ENCODE results near the gene PLEKHA4.

Gene PLEKHA4

DNA sequence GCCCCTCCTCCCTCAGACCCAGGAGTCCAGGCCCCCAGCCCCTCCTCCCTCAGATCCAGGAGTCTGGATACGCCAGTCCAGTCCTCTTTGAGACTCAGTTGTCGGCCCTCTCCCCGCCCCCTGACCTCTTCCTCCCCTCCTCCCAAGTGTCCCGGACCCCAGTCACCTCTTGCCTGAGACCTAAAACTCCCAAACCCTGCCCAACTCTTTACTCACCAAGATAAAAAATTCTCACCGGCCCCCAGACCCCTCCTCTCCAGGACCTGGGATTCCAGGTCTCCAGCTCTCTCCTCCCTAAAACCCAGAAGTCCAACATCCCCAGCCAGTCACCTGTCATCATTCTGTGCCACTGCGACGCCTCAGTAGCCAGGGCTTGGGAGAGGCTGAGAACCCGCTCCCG, 30.7 kb downstream of the PLEKHA4 start:
- Histone ChIP-seq H4K20me1 (ENCODE audit: low read depth, low read length) (no peaks in the 10 kb centered on the region), H3K36me3 (ENCODE audit: low read length) (no peaks in the 10 kb centered on the region), H3F3A (ENCODE audit: insufficient read depth) (0 out of 2 replicates have a peak, but pooled peaks cover 6% of the 10 kb centered on the region), H3K4me3 (ENCODE audit: insufficient read depth, low read length, poor library complexity, severe bottlenecking) (no peak overlapping the region), H3K9ac (ENCODE audit: low read length) (no peak overlapping the region), H3K4me2 (ENCODE audit: low read depth, low read length, poor library complexity, severe bottlenecking) (peak overlapping the region; percentile 63), H2AFZ (ENCODE audit: low read depth, low read length, severe bottlenecking) (peak overlapping the region; percentile 6), H3K9me2 (replicated peaks; ENCODE audit: insufficient read depth, low read length) (no peaks in the 10 kb centered on the region), H3K79me2 (ENCODE audit: insufficient read depth, low read length) (no peaks in the 10 kb centered on the region), H3K27ac (ENCODE audit: low read depth, low read length) (no peak overlapping the region; the same call in 1 of the 2 replicates), H3K27me3 (ENCODE audit: low read length) (no peaks in the 10 kb centered on the region), H3K9me3 (ENCODE audit: insufficient read depth, low read length) (no peaks in the 10 kb centered on the region)
- TF ChIP-seq EZH2phosphoT487 (conservative IDR thresholded peaks at IDR 0.05; ENCODE audit: low read length) (no peak), CTCF (IDR thresholded peaks at IDR 0.05; ENCODE audit: insufficient read depth, low read length, poor library complexity, severe bottlenecking) (no peak)

DNA sequence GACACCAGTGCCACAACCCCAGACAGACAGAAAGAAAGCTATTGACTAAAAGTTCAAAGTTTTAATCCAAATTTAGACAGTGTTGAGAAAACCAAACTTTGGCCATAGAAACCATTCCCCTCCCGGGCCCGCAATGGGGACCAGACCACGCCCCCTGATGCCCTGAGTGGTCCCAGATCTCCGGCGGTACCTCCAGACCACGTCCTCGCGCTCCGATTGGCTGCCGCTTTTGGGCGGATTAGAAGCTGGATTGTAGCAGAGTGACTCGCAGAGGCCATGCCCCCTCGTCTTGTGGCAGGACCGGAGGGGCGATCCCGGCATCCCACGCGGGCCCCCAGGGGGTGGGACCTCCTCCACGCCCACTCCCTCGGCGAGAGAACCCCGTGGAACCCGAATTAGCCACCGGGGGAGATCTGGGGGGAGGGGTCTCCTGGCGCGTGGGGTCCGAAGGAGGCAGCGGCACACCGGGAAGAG, 31.3 kb downstream of the PLEKHA4 start:
- Histone ChIP-seq H3K79me2 (ENCODE audit: insufficient read depth, low read length) (no peaks in the 10 kb centered on the region), H3K9me2 (replicated peaks; ENCODE audit: insufficient read depth, low read length) (no peaks in the 10 kb centered on the region), H3K27me3 (ENCODE audit: low read length) (no peaks in the 10 kb centered on the region), H2AFZ (ENCODE audit: low read depth, low read length, severe bottlenecking) (peak overlapping the region; percentile 6), H3K4me3 (ENCODE audit: insufficient read depth, low read length, poor library complexity, severe bottlenecking) (peak overlapping the region; percentile 46), H3K36me3 (ENCODE audit: low read length) (no peaks in the 10 kb centered on the region), H3K27ac (ENCODE audit: low read depth, low read length) (peak overlapping the region; percentile 19), H3K9ac (ENCODE audit: low read length) (peak overlapping the region; percentile 47), H3K4me2 (ENCODE audit: low read depth, low read length, poor library complexity, severe bottlenecking) (peak overlapping the region; percentile 63), H3K9me3 (ENCODE audit: insufficient read depth, low read length) (no peaks in the 10 kb centered on the region), H4K20me1 (ENCODE audit: low read depth, low read length) (no peaks in the 10 kb centered on the region), H3F3A (ENCODE audit: insufficient read depth) (0 out of 2 replicates have a peak, but pooled peaks cover 6% of the 10 kb centered on the region)
- TF ChIP-seq EZH2phosphoT487 (conservative IDR thresholded peaks at IDR 0.05; ENCODE audit: low read length) (no peak), CTCF (IDR thresholded peaks at IDR 0.05; ENCODE audit: insufficient read depth, low read length, poor library complexity, severe bottlenecking) (no peak)

DNA sequence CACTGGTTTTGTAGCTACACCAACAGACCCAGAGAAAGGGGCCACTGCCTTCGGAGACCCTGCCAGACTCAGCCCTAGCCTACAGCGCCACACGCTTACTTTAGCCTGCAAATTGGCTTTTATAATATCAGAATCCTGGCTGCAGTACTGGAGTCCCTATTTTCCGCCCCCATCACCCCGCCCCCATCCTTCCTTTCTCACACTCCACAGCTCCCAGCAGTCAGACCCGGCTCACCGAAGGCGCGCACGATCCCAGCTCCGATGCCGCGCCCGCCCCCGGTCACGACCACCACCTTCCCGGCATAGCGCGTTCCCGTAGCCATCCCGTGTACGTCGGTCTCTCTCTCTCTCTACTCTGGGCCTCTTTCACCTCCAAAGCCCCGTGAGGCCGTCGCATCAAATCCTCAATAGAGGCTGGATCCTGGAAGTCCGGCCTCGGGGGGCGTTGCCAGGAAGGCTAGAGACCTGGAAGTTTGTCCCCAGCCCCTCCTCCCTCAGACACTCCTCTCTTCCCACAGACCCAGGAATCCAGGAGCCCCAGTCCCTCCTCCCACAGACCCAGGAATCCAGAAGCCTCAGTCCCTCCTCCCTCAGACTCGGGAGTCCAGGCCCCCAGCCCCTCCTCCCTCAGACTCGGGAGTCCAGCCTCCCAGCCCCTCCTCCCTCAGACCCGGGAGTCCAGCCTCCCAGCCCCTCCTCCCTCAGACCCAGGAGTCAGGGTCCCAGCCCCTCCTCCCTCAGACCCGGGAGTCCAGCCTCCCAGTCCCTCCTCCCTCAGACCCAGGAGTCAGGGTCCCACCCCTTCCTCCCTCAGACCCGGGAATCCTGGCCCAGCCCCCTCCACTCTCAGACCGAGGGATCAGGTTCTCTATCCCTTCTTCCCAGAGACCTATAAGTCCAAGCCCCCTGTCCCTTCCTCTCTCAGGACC, 32.1 kb downstream of the PLEKHA4 start, which contains the start of gene HSD17B14:
HSD17B14 (minus strand) TSS at position 403 of the 929 bp plus-strand sequence; CDS start at position 323, 80 bp downstream.
- H3K4me3 ChIP-seq (ENCODE audit: insufficient read depth, low read length, poor library complexity, severe bottlenecking): peak within 1 kb of the TSS; percentile 46
- H4K20me1 ChIP-seq (ENCODE audit: low read depth, low read length): no peaks in the 10 kb centered on the region
- peak within 1 kb of the TSS; percentile 93 for H2AFZ ChIP-seq (ENCODE audit: low read depth, low read length, severe bottlenecking)
- no peaks in the 10 kb centered on the region for H3K27me3 ChIP-seq (ENCODE audit: low read length)
- H3K9me3 ChIP-seq (ENCODE audit: insufficient read depth, low read length): no peaks in the 10 kb centered on the region
- H3K4me2 ChIP-seq (ENCODE audit: low read depth, low read length, poor library complexity, severe bottlenecking): peak within 1 kb of the TSS; percentile 63
- TF ChIP-seq CTCF (IDR thresholded peaks at IDR 0.05; ENCODE audit: insufficient read depth, low read length, poor library complexity, severe bottlenecking): no peak
- TF ChIP-seq EZH2phosphoT487 (conservative IDR thresholded peaks at IDR 0.05; ENCODE audit: low read length): no peak
- H3K27ac ChIP-seq (ENCODE audit: low read depth, low read length): peak within 1 kb of the TSS; percentile 40
- no peaks in the 10 kb centered on the region for H3K79me2 ChIP-seq (ENCODE audit: insufficient read depth, low read length)
- H3K9me2 ChIP-seq (replicated peaks; ENCODE audit: insufficient read depth, low read length): no peaks in the 10 kb centered on the region
- H3K36me3 ChIP-seq (ENCODE audit: low read length): no peaks in the 10 kb centered on the region
- H3F3A ChIP-seq (ENCODE audit: insufficient read depth): 0 out of 2 replicates have a peak, but pooled peaks cover 6% of the 10 kb centered on the region
- peak within 1 kb of the TSS; percentile 47 for H3K9ac ChIP-seq (ENCODE audit: low read length)

Measured in SU-DHL-6 (cell line).